ENCODE measurements around the gene MMP24OS.

DNA sequence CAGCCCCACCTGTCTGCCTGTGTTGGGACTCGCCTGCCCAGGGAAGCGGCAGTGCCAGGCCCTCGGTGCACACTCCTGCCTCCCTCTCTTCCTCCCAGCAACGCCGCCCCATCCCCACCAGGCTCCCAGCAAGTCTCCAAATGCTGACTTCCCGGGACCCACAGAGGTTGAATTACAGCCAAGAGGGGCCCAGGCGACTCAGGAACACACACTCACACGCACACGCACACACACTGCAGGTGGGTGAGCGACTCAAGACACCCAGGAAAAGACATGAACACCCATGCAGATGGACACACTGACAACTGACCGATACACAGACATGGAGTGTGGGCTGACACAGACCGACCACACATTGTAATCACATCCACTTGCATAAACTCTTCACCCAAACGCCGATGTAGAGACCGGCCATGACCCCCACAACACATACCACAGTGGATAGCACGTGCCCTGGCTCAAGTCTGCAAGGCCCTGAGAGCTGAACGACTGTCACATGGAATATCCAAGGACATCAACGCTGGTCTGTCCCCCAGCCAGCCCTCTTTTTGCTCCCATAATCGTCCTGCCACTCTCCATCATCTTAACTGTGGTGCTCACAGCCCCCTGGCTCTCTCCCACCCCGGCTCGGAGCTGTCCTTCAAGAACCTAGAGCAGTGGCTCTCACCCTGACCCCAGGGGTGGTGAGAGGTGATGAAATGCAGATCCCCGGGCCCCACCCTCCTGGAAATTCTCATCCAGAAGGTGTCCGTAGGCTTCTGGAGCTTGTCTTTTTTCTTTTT, 14.8 kb upstream of the MMP24OS start:
- TF ChIP-seq, protein P1, sequence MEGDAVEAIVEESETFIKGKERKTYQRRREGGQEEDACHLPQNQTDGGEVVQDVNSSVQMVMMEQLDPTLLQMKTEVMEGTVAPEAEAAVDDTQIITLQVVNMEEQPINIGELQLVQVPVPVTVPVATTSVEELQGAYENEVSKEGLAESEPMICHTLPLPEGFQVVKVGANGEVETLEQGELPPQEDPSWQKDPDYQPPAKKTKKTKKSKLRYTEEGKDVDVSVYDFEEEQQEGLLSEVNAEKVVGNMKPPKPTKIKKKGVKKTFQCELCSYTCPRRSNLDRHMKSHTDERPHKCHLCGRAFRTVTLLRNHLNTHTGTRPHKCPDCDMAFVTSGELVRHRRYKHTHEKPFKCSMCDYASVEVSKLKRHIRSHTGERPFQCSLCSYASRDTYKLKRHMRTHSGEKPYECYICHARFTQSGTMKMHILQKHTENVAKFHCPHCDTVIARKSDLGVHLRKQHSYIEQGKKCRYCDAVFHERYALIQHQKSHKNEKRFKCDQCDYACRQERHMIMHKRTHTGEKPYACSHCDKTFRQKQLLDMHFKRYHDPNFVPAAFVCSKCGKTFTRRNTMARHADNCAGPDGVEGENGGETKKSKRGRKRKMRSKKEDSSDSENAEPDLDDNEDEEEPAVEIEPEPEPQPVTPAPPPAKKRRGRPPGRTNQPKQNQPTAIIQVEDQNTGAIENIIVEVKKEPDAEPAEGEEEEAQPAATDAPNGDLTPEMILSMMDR (conservative IDR thresholded peaks at IDR 0.05): no peak
- TF ChIP-seq ZFX (IDR thresholded peaks at IDR 0.05): no peak

Measured in C4-2B (cell line).